ENCODE results near the gene PLPP1.

The PLPP1 gene

DNA sequence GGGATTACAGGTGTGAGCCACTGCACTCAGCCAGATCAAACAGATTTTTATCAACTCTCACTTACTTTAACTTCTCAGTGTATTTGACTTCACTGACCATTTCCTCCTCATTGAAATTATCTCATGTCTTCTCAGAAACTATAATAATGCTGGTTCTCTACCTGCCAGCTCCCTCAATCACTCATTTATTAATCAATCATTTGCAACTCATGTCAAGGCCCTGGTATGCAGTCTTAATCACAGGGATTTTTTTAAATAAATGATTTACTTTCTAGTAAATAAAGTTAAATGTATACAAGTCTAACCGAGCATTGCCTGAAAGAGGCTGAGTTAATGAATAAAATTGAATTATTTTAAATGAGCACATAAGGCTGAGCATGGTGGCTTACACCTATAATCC is 63.3 kb downstream of the PLPP1 start:
- Histone ChIP-seq H3K36me3 (ENCODE audit: insufficient read depth, low read length) (peaks cover 6% of the 10 kb centered on the region; the same call in 1 of the 2 replicates), H3K4me1 (ENCODE audit: insufficient read depth, low read length) (peaks cover 5% of the 10 kb centered on the region; the same call in 1 of the 2 replicates), H3K9me3 (ENCODE audit: control insufficient read depth, insufficient read depth, low read length) (no peaks in the 10 kb centered on the region), H3K9ac (ENCODE audit: low read depth, low read length) (no peak overlapping the region)

DNA sequence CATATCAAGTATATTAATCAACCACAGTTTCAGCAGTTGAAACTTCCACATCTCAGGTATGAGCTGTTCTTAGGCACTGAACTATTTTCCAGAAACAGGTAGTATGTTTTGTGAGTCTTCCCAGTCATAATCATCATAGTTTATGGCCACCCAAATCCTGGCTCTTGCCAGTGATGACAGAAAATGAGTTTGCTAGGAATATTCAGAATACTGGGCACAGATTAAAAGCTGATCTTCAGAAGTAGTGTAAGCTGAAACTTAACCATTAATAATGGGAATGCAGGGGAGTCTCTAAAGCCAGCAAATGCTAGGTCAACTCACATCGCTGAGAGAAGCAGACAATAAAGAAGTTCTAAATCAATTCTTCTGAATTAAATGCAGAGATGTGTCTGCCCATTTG is 64.5 kb downstream of the PLPP1 start:
- H3K4me1 ChIP-seq (ENCODE audit: insufficient read depth, low read length) = peaks cover 4% of the 10 kb centered on the region; the same call in 1 of the 2 replicates
- H3K9ac ChIP-seq (ENCODE audit: low read depth, low read length) = no peak overlapping the region
- peaks cover 6% of the 10 kb centered on the region; the same call in 1 of the 2 replicates for H3K36me3 ChIP-seq (ENCODE audit: insufficient read depth, low read length)
- H3K9me3 ChIP-seq (ENCODE audit: control insufficient read depth, insufficient read depth, low read length) = no peaks in the 10 kb centered on the region; the same call in 1 of the 2 replicates

DNA sequence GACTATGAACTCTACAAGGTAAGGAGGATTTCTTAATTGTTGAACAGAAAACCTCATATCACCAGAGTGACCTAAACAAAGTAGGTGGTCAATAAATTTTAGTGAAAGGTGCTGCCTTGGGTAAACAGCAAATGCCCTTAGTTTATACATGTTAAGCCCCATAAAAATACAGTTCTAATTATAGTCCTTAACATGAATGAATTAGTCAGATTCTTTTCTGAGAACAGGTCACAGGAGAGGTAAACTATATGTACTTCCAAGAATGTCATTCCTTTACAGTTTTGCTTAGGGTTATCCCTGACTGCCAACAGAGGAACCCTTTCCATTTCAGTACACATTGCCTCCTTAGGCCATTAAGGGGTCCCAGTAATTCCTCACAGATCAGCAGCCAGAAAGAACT is 64.9 kb downstream of the PLPP1 start:
- peaks cover 6% of the 10 kb centered on the region; the same call in 1 of the 2 replicates for H3K36me3 ChIP-seq (ENCODE audit: insufficient read depth, low read length)
- no peaks in the 10 kb centered on the region; the same call in 1 of the 2 replicates for H3K9me3 ChIP-seq (ENCODE audit: control insufficient read depth, insufficient read depth, low read length)
- peaks cover 4% of the 10 kb centered on the region; the same call in 1 of the 2 replicates for H3K4me1 ChIP-seq (ENCODE audit: insufficient read depth, low read length)
- H3K9ac ChIP-seq (ENCODE audit: low read depth, low read length) = no peak overlapping the region

DNA sequence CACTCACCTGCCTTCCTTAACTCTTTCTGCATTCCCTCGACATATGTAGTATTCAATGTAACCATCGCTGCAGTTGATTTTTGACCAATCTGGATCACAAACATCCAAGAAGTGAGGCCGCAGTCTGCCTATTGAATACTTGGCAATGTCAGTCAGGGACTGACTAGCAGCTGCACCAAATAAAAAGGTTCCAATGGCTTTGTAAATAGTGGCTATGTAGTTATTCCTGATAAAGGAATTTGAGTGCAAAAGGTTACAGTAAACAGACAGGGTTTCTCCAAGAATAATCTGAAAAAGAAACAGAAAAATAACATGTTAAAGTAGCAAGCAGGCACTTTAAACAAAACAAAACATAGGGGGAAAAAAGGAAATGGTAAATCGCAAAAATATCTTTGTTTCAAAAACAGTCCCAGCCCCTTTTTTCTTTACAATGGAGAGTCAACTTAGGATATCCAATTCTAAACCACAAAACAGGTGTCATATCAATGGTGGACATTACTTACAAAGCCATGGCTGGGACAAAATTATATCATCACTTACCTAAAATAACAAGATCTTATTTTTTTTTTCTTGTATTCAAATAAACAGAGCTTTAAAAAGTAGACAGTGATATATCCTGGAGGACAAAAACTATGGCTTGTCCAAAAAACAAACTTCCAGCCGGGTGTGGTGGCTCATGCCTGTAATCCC is 66.8 kb downstream of the PLPP1 start:
- H3K36me3 ChIP-seq (ENCODE audit: insufficient read depth, low read length) = peaks cover 6% of the 10 kb centered on the region
- peaks cover 4% of the 10 kb centered on the region; the same call in 1 of the 2 replicates for H3K4me1 ChIP-seq (ENCODE audit: insufficient read depth, low read length)
- no peaks in the 10 kb centered on the region; the same call in 1 of the 2 replicates for H3K9me3 ChIP-seq (ENCODE audit: control insufficient read depth, insufficient read depth, low read length)
- H3K9ac ChIP-seq (ENCODE audit: low read depth, low read length) = no peak overlapping the region

DNA sequence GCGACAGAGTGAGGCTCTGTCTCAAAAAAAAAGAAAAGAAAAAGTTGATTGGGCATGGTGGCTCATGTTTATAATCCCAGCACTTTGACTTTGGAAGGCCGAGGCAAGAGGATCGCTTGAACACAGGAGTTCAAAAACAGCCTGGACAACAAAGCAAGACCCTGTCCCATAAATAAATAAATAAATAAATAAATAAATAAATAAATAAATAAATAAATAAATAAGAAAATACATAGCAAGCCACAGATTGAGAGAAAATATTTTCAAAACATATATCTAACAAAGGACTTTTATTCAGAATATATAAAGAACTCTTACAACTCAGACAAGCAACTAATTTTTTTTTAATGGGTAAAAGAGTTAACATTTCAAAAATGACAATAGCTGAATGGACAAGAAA is 71.2 kb downstream of the PLPP1 start:
- peaks cover 14% of the 10 kb centered on the region for H3K4me1 ChIP-seq (ENCODE audit: insufficient read depth, low read length)
- peaks cover 6% of the 10 kb centered on the region for H3K36me3 ChIP-seq (ENCODE audit: insufficient read depth, low read length)
- H3K9me3 ChIP-seq (ENCODE audit: control insufficient read depth, insufficient read depth, low read length) = no peaks in the 10 kb centered on the region; the same call in 1 of the 2 replicates
- no peak overlapping the region for H3K9ac ChIP-seq (ENCODE audit: low read depth, low read length)

DNA sequence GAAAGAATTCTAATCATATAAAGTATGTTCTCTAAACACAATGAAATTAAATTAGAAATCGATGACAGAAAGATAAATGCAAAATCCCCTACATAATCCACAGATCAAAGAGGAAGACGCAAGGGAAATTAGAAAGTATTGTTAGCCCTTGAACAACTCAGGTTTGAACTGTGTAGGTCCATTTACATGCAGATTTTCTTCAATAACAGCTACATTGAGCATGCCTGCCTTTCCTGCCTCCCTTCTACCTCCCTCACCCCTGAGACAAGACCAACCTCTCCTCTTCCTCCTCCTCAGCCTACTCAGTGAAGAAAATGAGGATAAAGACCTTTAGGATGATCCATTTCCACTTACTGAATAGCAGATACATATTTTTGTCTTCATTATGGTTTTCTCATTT is 75.2 kb downstream of the PLPP1 start:
- Histone ChIP-seq H3K4me1 (ENCODE audit: insufficient read depth, low read length) (peaks cover 14% of the 10 kb centered on the region), H3K36me3 (ENCODE audit: insufficient read depth, low read length) (no peaks in the 10 kb centered on the region; the same call in none of the 2 replicates)

DNA sequence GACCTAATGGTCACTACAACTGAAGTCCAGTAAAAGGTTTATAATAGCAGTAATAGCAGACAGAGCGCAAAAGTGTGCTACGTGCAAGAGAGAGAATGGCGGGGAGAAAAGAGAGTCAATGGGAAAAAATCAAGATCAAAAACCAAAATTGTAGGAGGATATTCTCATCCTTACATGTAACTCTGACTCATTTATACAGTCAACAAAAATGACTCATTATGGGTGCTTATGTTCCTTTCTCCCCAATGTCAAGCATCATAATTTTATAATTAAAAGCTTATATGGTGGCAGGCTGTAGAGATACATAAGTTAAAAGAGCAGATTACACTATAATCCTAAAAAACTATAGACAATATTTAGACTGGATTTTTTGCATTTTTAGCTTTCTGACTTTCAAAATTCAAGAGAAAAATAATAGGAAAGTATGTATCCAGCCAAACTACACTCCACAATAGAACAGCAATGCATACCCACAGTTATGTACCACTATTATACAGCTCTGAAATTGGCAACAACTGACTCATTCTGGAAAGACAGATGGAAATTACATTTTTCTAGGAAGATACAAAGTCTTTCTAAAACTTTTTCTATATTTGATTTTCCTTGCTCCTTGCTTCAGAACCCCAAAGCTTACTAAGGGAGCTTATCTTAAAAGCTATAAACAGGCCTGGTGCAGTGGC is 78.4 kb downstream of the PLPP1 start:
- H3K36me3 ChIP-seq (ENCODE audit: insufficient read depth, low read length) = no peaks in the 10 kb centered on the region; the same call in 1 of the 2 replicates
- no peaks in the 10 kb centered on the region for H3K9me3 ChIP-seq (ENCODE audit: control insufficient read depth, insufficient read depth, low read length)
- peaks cover 30% of the 10 kb centered on the region for H3K4me1 ChIP-seq (ENCODE audit: insufficient read depth, low read length)
- no peak overlapping the region for H3K9ac ChIP-seq (ENCODE audit: low read depth, low read length)

More for the DNA sequence above, 75.2 kb downstream of the PLPP1 start:
- H3K9me3 ChIP-seq (ENCODE audit: control insufficient read depth, insufficient read depth, low read length) = no peaks in the 10 kb centered on the region
- no peak overlapping the region for H3K9ac ChIP-seq (ENCODE audit: low read depth, low read length)

DNA sequence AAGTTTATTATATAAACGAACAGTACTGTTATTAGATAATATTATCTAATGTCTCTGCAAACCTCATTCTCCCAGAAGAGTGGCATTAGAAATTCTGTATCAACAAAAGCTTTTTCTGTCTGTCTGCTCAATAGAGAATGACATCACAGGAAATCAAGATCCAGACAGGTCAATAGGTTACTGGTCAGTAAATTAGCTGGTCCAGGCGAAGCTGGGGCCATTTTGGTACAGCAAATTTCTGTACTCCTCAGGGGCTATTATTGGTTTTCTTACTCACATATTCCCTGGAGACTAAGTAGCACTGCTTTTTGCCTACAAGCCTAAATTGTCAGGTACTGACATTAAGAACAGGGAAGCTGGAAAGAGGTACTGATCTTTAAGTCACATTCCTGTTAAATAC is 80.5 kb downstream of the PLPP1 start:
- H3K4me1 ChIP-seq (ENCODE audit: insufficient read depth, low read length) = peaks cover 18% of the 10 kb centered on the region
- no peak overlapping the region for H3K9ac ChIP-seq (ENCODE audit: low read depth, low read length)
- no peaks in the 10 kb centered on the region for H3K9me3 ChIP-seq (ENCODE audit: control insufficient read depth, insufficient read depth, low read length)
- no peaks in the 10 kb centered on the region; the same call in 1 of the 2 replicates for H3K36me3 ChIP-seq (ENCODE audit: insufficient read depth, low read length)

DNA sequence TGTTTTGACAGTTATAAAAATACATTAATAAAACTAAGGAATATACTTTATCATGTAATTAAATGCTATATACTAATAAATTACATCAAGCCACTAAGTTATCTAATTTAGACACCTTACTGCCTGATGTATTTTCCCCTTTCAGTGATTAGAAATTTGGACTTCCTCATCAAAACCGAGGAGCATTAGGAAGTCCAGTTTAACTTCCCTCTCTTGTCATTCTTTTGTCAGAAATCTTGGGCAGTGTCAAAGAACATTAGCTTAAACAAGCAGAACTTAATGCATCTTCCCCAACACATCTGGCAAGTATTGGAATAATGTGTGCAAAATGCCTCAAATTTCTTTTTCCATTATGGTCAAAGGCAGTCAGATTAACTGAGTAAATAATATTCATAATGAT is 81.6 kb downstream of the PLPP1 start:
- Histone ChIP-seq H3K9me3 (ENCODE audit: control insufficient read depth, insufficient read depth, low read length) (no peaks in the 10 kb centered on the region), H3K36me3 (ENCODE audit: insufficient read depth, low read length) (no peaks in the 10 kb centered on the region; the same call in 1 of the 2 replicates), H3K9ac (ENCODE audit: low read depth, low read length) (no peak overlapping the region), H3K4me1 (ENCODE audit: insufficient read depth, low read length) (peaks cover 16% of the 10 kb centered on the region; the same call in 1 of the 2 replicates)

DNA sequence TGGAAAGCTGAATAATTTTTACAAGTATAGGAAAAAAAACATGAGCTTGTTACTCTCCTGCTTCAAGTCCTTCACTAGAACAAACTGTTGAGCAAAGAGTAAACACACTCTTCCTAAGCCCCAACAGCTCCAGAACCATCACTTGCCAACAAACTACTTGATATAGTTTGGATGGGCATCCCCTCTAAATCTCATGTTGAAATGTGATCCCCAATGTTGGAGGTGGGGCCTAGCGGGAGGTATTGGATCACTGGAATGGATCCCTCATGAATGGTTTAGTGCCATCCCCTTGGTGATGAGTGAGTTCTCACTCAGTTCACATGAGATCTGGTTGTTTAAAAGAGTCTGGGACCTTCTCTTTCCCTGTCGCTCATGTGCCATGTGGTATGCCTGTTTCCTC is 82.8 kb downstream of the PLPP1 start:
- peaks cover 16% of the 10 kb centered on the region; the same call in 1 of the 2 replicates for H3K4me1 ChIP-seq (ENCODE audit: insufficient read depth, low read length)
- H3K9me3 ChIP-seq (ENCODE audit: control insufficient read depth, insufficient read depth, low read length) = no peaks in the 10 kb centered on the region
- H3K9ac ChIP-seq (ENCODE audit: low read depth, low read length) = no peak overlapping the region
- no peaks in the 10 kb centered on the region; the same call in 1 of the 2 replicates for H3K36me3 ChIP-seq (ENCODE audit: insufficient read depth, low read length)

DNA sequence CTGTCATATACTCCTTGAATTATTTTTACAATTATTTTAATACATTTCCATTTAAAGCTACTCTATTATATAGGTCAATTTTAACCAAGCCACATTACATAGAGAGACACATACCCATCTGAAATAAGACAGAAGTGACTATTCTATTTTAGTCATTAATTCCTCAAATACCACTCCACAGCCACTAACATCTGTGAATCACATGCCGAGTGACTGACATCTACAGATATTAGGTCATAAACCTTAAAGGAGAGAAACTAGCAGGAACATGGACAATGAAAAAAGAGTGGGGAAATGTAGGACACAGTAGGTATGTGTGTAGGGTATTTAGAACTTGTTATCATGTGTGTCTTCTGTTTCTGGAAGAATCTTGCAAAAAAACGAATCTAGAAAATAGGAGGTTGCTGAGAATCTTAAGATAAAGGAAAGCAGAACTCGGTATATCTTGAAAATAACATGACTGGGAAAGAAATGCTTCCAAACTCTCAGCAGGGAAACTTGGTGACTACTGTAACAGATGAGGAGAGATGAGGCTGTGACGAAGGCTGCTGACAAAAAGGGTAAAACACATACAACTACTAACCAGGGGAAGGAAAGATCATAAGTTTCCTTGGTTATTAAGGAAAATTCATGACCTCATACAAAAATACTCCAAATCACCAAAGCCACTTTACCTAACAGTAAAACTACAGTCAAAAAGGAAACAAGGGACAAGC is 84.6 kb downstream of the PLPP1 start:
- H3K9me3 ChIP-seq (ENCODE audit: control insufficient read depth, insufficient read depth, low read length) = no peaks in the 10 kb centered on the region
- H3K4me1 ChIP-seq (ENCODE audit: insufficient read depth, low read length) = peaks cover 16% of the 10 kb centered on the region; the same call in 1 of the 2 replicates
- H3K36me3 ChIP-seq (ENCODE audit: insufficient read depth, low read length) = no peaks in the 10 kb centered on the region; the same call in 1 of the 2 replicates
- H3K9ac ChIP-seq (ENCODE audit: low read depth, low read length) = no peak overlapping the region

DNA sequence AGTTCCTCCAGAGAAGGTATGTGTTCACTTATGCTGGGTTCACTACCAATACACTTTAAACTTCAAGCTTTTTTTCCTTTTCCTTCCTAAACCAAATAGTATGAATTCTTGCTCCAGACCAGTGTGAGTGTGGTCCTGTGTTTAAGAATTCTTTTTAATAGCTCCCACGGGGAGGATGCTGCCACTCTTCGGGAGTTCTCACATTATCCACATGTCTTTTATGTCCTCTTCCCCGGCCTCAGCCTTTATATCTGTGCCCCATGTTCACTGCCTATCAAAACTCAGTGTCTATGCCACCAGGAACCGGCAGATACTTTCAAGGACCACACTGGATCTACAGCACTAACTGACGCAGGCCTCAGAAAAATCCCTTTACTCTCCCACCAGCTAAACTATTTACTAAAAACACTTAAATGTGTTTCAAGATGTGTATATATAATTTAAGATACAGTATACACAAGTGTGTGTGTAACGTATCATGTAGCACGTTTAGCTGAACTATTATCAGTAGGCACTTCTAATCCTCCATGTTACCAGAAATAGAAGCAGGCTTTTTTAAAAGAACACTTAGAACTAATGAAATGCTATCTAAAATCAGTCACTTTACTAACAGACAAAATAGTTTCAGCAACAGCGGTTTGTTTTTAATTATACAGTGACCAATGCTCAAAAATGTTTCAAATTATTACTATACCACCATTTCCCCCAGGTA is 88.0 kb downstream of the PLPP1 start:
- Histone ChIP-seq H3K9me3 (ENCODE audit: control insufficient read depth, insufficient read depth, low read length) (no peaks in the 10 kb centered on the region), H3K4me1 (ENCODE audit: insufficient read depth, low read length) (peaks cover 2% of the 10 kb centered on the region), H3K36me3 (ENCODE audit: insufficient read depth, low read length) (no peaks in the 10 kb centered on the region; the same call in 1 of the 2 replicates), H3K9ac (ENCODE audit: low read depth, low read length) (no peak overlapping the region)

DNA sequence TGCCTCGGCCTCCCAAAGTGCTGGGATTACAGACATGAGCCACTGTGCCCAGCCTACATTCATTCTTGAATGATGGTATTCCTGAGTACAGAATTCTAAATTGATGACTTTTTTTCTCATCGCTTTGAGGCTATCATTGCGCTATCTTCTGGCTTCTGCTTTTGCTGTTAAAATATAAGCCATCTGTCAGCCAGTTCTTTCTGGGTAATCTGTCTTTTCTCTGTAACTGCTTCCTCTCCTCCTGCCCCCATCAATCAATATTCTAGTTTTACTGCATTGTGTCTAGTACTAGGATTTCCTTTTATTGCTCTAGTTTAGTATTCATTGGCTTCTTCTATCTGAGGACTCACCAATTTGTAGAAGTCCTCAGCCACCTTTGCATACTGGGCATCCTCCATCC is 89.0 kb downstream of the PLPP1 start:
- Histone ChIP-seq H3K9ac (ENCODE audit: low read depth, low read length) (no peak overlapping the region), H3K9me3 (ENCODE audit: control insufficient read depth, insufficient read depth, low read length) (no peaks in the 10 kb centered on the region), H3K4me1 (ENCODE audit: insufficient read depth, low read length) (peaks cover 12% of the 10 kb centered on the region), H3K36me3 (ENCODE audit: insufficient read depth, low read length) (no peaks in the 10 kb centered on the region)

DNA sequence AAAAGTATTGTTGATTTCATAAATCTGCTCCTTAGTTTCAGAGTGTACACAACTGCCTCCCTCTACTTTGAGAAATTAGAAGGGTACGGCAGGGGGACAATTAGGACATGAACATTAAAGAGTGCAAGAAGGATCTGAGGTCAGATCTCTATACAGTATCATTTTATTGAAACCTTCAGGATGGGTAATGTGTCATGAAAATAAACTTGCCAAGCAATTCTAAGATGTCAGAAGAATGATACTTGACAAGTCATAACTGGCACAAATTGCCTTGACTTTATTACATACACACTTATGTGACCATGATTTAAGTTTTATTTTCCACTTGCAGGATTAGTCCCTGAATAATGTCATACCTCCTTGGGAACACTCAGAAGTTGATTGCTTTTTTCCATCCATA is 92.8 kb downstream of the PLPP1 start:
- no peak overlapping the region for H3K9ac ChIP-seq (ENCODE audit: low read depth, low read length)
- peaks cover 1% of the 10 kb centered on the region; the same call in 1 of the 2 replicates for H3K9me3 ChIP-seq (ENCODE audit: control insufficient read depth, insufficient read depth, low read length)
- peaks cover 4% of the 10 kb centered on the region; the same call in 1 of the 2 replicates for H3K36me3 ChIP-seq (ENCODE audit: insufficient read depth, low read length)
- H3K4me1 ChIP-seq (ENCODE audit: insufficient read depth, low read length) = peaks cover 40% of the 10 kb centered on the region
